Liver (tissue), 9 donors: ENCODE measurements around the gene ZNF836. TPM values are rescaled to one million over a fixed set of nuclear protein-coding genes. Genes with fewer than 3 reads are reported as not detected.

ENCODE experiments used
- DNase-seq: peaks from one replicate; pipeline ENCODE4 v3.0.0-alpha.2; 2017; ENCODE audit warnings: low spot score
- H3K27ac ChIP-seq, 2 donors: one replicate each; pipeline ENCODE4 v1.7.0; 2013; ENCODE audit warnings: inconsistent platforms in 2 of 2, low read length in 2 of 2, control low read depth in 1 of 2, low read depth in 1 of 2, mild to moderate bottlenecking in 1 of 2
- H3K27me3 ChIP-seq, 4 donors: one replicate each; pipeline versions ENCODE4 v1.6.1 to v1.7.0; 2013; ENCODE audit warnings: low read length in 3 of 4, inconsistent platforms in 1 of 4, mild to moderate bottlenecking in 1 of 4, moderate library complexity in 1 of 4; ENCODE audit not compliant: control insufficient read depth in 4 of 4, insufficient read depth in 4 of 4
- H3K36me3 ChIP-seq, 4 donors: one replicate each; pipeline versions ENCODE4 v1.6.1 to v1.7.0; 2013; ENCODE audit warnings: low read length in 3 of 4, mild to moderate bottlenecking in 3 of 4, low read depth in 1 of 4, moderate library complexity in 1 of 4; ENCODE audit not compliant: control insufficient read depth in 4 of 4, insufficient read depth in 3 of 4
- H3K4me1 ChIP-seq, 4 donors: one replicate each; pipeline versions ENCODE4 v1.6.1 to v1.7.0; 2013; ENCODE audit warnings: low read length in 3 of 4, mild to moderate bottlenecking in 3 of 4, moderate library complexity in 1 of 4; ENCODE audit not compliant: control insufficient read depth in 4 of 4, insufficient read depth in 4 of 4
- H3K4me3 ChIP-seq, 3 donors: one replicate each; pipeline versions ENCODE4 v1.6.1 to v1.7.0; 2013; ENCODE audit warnings: low read length in 3 of 3, control low read depth in 1 of 3, low read depth in 1 of 3, mild to moderate bottlenecking in 1 of 3
- H3K9ac ChIP-seq, 2 donors: one replicate each; pipeline ENCODE4 v1.7.0; 2013; ENCODE audit warnings: low read length in 2 of 2, mild to moderate bottlenecking in 2 of 2, moderate library complexity in 2 of 2, control low read depth in 1 of 2, low read depth in 1 of 2
- H3K9me3 ChIP-seq, 4 donors: one replicate each; pipeline versions ENCODE4 v1.6.1 to v1.7.0; 2013; ENCODE audit warnings: low read length in 3 of 4; ENCODE audit not compliant: control insufficient read depth in 4 of 4
- EGR1 ChIP-seq, 2 donors: IDR thresholded peaks; 2 replicates each; pipeline ENCODE4 v1.6.1; 2016 to 2018; ENCODE audit warnings: antibody characterized with exemption in 2 of 2, low read depth in 2 of 2
- FOXA1 ChIP-seq: IDR thresholded peaks from 2 replicates; pipeline ENCODE4 v1.6.1; 2016; ENCODE audit warnings: antibody characterized with exemption
- FOXA2 ChIP-seq: IDR thresholded peaks from 2 replicates; pipeline ENCODE4 v1.6.1; 2016; ENCODE audit warnings: antibody characterized with exemption
- GABPA ChIP-seq, 2 donors: IDR thresholded peaks in 1 of 2; conservative IDR thresholded peaks in 1 of 2; 2 replicates each; pipeline ENCODE4 v1.6.1; 2016; ENCODE audit warnings: antibody characterized with exemption in 2 of 2, mild to moderate bottlenecking in 1 of 2, moderate library complexity in 1 of 2
- HNF4A ChIP-seq, 2 donors: conservative IDR thresholded peaks; 2 replicates each; pipeline ENCODE4 v1.6.1; 2016; ENCODE audit warnings: antibody characterized with exemption in 2 of 2, mild to moderate bottlenecking in 2 of 2
- HNF4G ChIP-seq: IDR thresholded peaks from 2 replicates; pipeline ENCODE4 v1.6.1; 2016; ENCODE audit warnings: antibody characterized with exemption
- JUND ChIP-seq, 2 donors: IDR thresholded peaks; 2 replicates each; pipeline ENCODE4 v1.6.1; 2016; ENCODE audit warnings: antibody characterized with exemption in 2 of 2
- NR2F2 ChIP-seq: IDR thresholded peaks from 2 replicates; pipeline ENCODE4 v1.6.1; 2016; ENCODE audit warnings: antibody characterized with exemption
- RAD21 ChIP-seq, 2 donors: IDR thresholded peaks; 2 replicates each; pipeline ENCODE4 v1.6.1; 2016; ENCODE audit warnings: antibody characterized with exemption in 2 of 2, mild to moderate bottlenecking in 2 of 2
- RXRA ChIP-seq, 2 donors: IDR thresholded peaks; 2 replicates each; pipeline ENCODE4 v1.6.1; 2017 to 2018; ENCODE audit warnings: antibody characterized with exemption in 2 of 2, mild to moderate bottlenecking in 1 of 2
- SP1 ChIP-seq: IDR thresholded peaks from 2 replicates; pipeline ENCODE4 v1.6.1; 2018; ENCODE audit warnings: antibody characterized with exemption, mild to moderate bottlenecking
- TAF1 ChIP-seq: conservative IDR thresholded peaks from 2 replicates; pipeline ENCODE4 v1.6.1; 2016; ENCODE audit warnings: antibody characterized with exemption, mild to moderate bottlenecking
- YY1 ChIP-seq: IDR thresholded peaks from 2 replicates; pipeline ENCODE4 v1.6.1; 2016; ENCODE audit warnings: antibody characterized with exemption, mild to moderate bottlenecking
- WGBS: extraction: QIAGEN DNeasy Blood & Tissue Kit; methylation state at CpG from one replicate; pipeline ENCODE4 v1.1.7; 2013; 5-methylcytosine and 5-hydroxymethylcytosine counted together
- polyA plus RNA-seq, 2 donors: library from polyadenylated mRNA; stranded (reverse) in 1 of 2; unstranded in 1 of 2; fragments of 200-250 nt in 1 of 2; fragments of >200 nt in 1 of 2; fragmentation: Nextera tagmentation in 1 of 2; extraction: Ambion mirVana in 1 of 2; gene quantifications; one replicate each; pipeline versions ENCODE4 v1.2.1 to v1.2.3, GENCODE V29; 2013 to 2015
- total RNA-seq, 2 donors: library from RNA; depleted of rRNA; stranded (reverse); fragments of >200 nt; gene quantifications; one replicate each; pipeline ENCODE4 v1.2.3, GENCODE V29; 2014
- TF ChIP-seq, protein P1 (sequence below): fragments of 150-350 bp; IDR thresholded peaks from 2 replicates; pipeline ENCODE4 v1.5.1; 2017; ENCODE audit warnings: improper control_type of control experiment, low read depth, low read length; ENCODE audit not compliant: missing input control
- TF ChIP-seq, protein P2 (sequence below): IDR thresholded peaks from 2 replicates; pipeline ENCODE4 v1.6.1; 2016; ENCODE audit warnings: antibody characterized with exemption
- TF ChIP-seq, protein P3 (sequence below): IDR thresholded peaks from 2 replicates; pipeline ENCODE4 v1.6.1; 2016; ENCODE audit warnings: antibody characterized with exemption
- TF ChIP-seq, protein P4 (sequence below): IDR thresholded peaks from 2 replicates; pipeline ENCODE4 v1.6.1; 2016; ENCODE audit warnings: antibody characterized with exemption, mild to moderate bottlenecking
- TF ChIP-seq, protein P5 (sequence below): IDR thresholded peaks from 2 replicates; pipeline ENCODE4 v1.6.1; 2016; ENCODE audit warnings: antibody characterized with exemption
- donor health status: healthy.
- donor health status: healthy.
- donor health status: healthy.
- donor health status: healthy.
- donor health status: healthy.

The ZNF836 gene
- total and polyA plus RNA-seq, 4 donors = 0.85 to 3.1 (median 1.8) TPM

DNA sequence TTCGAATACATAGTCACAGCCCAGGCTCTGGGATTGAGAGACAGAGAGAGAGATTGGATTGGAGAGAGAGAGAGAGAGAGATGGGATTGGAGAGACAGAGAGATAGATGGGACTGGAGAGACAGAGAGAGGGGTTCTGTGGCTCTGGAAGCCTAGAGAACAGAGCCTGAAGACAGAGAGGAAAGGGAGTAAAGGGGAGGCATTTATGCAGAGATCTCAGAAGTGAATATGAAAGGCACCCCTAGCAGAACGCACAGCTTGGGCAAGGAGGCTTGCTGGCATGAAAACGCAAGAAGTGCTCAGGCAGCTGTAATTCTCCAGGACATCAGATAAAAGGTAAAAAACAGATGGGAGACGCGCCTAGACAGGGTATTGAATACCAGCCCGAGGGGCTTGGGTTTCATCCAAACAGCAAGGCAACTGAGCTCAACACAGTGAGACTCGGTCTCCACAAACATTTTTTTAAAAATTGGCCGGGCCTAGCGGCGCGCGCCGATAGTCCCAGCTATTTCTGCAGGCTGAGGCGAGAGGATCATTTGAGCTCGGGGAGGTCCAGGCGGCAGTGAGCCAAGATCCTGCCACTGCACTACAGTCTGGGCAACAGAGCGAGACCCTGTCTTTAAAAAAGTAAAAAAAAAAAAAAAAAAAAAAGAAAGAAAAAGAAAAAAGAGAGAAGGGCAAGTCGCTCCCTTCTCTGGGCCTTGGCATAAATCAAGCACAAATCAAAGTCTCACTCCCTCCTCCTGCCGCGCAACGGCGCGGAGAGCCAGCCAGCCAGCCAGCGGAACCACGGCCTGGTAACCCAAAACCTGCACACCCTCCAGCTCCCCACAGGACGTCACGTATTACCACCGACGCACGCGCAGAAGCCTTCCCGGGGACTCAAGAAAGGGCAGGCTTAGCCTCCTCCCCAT lies 17.7 kb upstream of the ZNF836 start:
- no peak for DNase-seq
- Histone ChIP-seq H3K9me3 (peaks cover 0 to 1% (median 0%) of the 10 kb centered on the region in 4 donors), H3K4me3 (peak overlapping the region; percentile 50 to 58 (median 53)), H3K4me1 (peaks cover 4 to 30% (median 22%) of the 10 kb centered on the region in 4 donors), H3K36me3 (peaks cover 0 to 7% (median 3%) of the 10 kb centered on the region in 4 donors), H3K27me3 (no peaks in the 10 kb centered on the region), H3K9ac (peak overlapping the region; percentile 57 to 83), H3K27ac (peak overlapping the region; percentile 68 to 85)
- peak in 1 of 2 donors; percentile 10 for TF ChIP-seq RXRA (IDR thresholded peaks at IDR 0.05)
- TF ChIP-seq EGR1 (IDR thresholded peaks at IDR 0.05; ENCODE audit: low read depth in 2 of 2) = no peak
- peak in 1 of 2 donors; percentile 39 for TF ChIP-seq RAD21 (IDR thresholded peaks at IDR 0.05)
- TF ChIP-seq, protein P1, sequence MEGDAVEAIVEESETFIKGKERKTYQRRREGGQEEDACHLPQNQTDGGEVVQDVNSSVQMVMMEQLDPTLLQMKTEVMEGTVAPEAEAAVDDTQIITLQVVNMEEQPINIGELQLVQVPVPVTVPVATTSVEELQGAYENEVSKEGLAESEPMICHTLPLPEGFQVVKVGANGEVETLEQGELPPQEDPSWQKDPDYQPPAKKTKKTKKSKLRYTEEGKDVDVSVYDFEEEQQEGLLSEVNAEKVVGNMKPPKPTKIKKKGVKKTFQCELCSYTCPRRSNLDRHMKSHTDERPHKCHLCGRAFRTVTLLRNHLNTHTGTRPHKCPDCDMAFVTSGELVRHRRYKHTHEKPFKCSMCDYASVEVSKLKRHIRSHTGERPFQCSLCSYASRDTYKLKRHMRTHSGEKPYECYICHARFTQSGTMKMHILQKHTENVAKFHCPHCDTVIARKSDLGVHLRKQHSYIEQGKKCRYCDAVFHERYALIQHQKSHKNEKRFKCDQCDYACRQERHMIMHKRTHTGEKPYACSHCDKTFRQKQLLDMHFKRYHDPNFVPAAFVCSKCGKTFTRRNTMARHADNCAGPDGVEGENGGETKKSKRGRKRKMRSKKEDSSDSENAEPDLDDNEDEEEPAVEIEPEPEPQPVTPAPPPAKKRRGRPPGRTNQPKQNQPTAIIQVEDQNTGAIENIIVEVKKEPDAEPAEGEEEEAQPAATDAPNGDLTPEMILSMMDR = peak; percentile 15
- no peak for TF ChIP-seq FOXA2
- WGBS = 4% methylated on average over 32 of the region's 32 CpGs

DNA sequence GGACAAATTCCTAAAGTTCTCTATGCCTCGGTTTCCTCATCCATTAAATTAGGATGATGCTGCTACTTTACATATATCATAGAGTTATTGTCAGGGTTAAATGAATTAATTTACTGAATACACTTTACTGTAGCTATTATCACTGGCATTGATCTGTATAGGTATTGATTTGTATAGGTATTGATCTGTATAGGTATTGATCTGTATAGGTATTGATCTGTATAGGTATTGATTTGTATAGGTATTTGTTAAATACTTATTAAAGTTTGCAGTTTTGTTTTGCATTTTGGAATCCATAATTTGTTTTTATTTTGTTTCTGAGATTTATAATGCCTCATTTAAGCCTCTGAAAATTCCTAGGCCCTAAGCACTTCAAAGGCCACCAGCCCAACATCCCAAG lies 16.0 kb upstream of the ZNF836 start:
- DNase-seq = no peak
- Histone ChIP-seq H3K4me1 (peaks cover 3 to 21% (median 16%) of the 10 kb centered on the region in 4 donors), H3K9me3 (peaks cover 0 to 1% (median 0%) of the 10 kb centered on the region in 4 donors), H3K36me3 (no peaks in the 10 kb centered on the region), H3K27ac (no peak overlapping the region), H3K9ac (no peak overlapping the region), H3K4me3 (no peak overlapping the region), H3K27me3 (no peaks in the 10 kb centered on the region)
- TF ChIP-seq, protein P2, sequence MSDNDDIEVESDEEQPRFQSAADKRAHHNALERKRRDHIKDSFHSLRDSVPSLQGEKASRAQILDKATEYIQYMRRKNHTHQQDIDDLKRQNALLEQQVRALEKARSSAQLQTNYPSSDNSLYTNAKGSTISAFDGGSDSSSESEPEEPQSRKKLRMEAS = no peak
- TF ChIP-seq, protein P1 = no peak
- TF ChIP-seq HNF4A (conservative IDR thresholded peaks at IDR 0.05) (no peak), RAD21 (IDR thresholded peaks at IDR 0.05) (no peak), NR2F2 (no peak), TAF1 (no peak), RXRA (IDR thresholded peaks at IDR 0.05) (no peak), HNF4G (no peak), EGR1 (IDR thresholded peaks at IDR 0.05; ENCODE audit: low read depth in 2 of 2) (no peak), FOXA2 (no peak), SP1 (no peak), JUND (IDR thresholded peaks at IDR 0.05) (no peak), FOXA1 (no peak), YY1 (no peak), GABPA (IDR thresholded peaks at IDR 0.05 in 1 of 2, conservative IDR thresholded peaks at IDR 0.05 in 1 of 2) (no peak)
- TF ChIP-seq, protein P3, sequence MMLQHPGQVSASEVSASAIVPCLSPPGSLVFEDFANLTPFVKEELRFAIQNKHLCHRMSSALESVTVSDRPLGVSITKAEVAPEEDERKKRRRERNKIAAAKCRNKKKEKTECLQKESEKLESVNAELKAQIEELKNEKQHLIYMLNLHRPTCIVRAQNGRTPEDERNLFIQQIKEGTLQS = no peak
- TF ChIP-seq, protein P4, sequence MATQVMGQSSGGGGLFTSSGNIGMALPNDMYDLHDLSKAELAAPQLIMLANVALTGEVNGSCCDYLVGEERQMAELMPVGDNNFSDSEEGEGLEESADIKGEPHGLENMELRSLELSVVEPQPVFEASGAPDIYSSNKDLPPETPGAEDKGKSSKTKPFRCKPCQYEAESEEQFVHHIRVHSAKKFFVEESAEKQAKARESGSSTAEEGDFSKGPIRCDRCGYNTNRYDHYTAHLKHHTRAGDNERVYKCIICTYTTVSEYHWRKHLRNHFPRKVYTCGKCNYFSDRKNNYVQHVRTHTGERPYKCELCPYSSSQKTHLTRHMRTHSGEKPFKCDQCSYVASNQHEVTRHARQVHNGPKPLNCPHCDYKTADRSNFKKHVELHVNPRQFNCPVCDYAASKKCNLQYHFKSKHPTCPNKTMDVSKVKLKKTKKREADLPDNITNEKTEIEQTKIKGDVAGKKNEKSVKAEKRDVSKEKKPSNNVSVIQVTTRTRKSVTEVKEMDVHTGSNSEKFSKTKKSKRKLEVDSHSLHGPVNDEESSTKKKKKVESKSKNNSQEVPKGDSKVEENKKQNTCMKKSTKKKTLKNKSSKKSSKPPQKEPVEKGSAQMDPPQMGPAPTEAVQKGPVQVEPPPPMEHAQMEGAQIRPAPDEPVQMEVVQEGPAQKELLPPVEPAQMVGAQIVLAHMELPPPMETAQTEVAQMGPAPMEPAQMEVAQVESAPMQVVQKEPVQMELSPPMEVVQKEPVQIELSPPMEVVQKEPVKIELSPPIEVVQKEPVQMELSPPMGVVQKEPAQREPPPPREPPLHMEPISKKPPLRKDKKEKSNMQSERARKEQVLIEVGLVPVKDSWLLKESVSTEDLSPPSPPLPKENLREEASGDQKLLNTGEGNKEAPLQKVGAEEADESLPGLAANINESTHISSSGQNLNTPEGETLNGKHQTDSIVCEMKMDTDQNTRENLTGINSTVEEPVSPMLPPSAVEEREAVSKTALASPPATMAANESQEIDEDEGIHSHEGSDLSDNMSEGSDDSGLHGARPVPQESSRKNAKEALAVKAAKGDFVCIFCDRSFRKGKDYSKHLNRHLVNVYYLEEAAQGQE = no peak
- TF ChIP-seq, protein P5, sequence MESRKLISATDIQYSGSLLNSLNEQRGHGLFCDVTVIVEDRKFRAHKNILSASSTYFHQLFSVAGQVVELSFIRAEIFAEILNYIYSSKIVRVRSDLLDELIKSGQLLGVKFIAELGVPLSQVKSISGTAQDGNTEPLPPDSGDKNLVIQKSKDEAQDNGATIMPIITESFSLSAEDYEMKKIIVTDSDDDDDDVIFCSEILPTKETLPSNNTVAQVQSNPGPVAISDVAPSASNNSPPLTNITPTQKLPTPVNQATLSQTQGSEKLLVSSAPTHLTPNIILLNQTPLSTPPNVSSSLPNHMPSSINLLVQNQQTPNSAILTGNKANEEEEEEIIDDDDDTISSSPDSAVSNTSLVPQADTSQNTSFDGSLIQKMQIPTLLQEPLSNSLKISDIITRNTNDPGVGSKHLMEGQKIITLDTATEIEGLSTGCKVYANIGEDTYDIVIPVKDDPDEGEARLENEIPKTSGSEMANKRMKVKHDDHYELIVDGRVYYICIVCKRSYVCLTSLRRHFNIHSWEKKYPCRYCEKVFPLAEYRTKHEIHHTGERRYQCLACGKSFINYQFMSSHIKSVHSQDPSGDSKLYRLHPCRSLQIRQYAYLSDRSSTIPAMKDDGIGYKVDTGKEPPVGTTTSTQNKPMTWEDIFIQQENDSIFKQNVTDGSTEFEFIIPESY = no peak
- 98% methylated on average over 1 of the region's 1 CpG for WGBS
